ENCODE measurements around the gene CDC42EP5.

CDC42EP5 gene

DNA sequence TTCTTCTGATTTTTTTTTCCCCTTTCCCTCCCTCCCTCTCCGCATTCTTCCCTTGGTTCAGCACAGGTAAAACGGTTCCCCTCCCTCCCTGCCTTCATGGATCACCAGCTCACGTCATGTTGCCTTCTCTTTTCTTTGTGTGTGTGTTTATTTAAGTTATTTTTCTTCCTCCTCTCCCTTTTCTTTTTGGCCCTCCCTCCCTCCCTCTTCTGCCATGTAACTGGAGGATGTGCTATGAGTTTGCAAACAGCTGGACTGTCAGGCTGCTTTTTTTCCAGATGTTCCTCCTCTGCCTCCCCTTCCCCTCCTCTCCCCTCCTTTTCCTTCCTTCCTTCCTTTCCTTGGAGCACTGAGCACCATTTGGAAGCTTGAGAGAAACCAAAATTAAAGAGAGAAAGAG, 11.5 kb downstream of the CDC42EP5 start:
- no peak for DNase-seq

DNA sequence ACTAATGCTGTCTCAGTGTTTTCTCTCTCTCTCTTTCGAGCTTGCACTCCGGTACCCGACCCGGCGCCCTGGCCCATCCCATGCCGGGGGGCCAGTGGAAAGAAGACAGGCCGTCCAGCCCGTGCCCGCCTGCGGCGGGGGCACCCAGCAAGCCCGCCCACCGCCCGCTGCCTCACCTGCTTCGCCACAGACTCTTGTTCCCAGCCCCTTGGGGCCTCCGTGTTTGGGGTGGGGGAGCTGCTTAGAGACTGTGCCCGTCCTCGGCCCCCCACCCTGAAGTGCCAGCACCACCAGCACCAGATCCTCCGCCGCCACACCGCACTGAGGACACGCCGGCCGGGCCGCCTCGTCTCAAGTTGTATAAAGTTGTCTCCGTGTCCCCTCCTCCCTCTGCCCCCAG, 11.9 kb downstream of the CDC42EP5 start:
- DNase-seq, result no peak

DNA sequence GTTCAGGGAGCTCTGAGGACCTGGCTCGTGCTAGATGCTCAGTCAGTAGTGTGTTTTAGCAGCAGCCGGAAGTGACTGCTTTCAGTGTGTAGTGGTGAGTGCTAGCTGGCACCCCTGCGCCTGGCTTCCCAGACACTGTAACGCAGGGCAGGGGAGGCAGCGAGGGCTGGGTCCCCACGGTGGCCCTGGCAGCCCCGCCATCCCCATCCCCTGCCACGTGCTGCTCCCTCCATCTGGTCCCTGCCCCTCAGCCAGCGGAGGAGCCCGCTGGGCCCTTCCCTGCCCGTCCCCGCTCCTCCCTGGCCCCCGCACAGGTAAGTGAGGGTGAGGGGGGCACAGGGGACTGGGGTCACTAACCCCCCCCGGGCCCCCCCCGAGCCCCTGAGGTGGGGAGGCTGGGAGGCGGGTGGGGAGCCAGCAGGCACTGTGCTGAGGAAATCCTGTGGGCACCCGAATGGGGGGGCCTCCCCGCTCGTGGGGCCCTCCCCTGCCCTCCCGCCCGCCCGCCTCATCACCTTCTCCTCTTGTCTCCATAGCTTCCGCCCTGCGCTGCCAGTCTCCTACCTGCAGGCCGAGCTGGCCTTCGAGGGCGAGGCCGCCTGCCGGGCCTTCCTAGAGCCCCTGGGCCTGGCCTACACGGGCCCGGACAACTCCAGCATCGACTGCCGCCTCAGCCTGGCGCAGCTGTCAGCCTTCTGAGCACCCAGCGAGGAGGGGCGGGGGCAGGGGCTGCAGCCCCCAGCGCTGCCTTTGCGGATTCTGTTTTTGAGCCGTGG, 12.7 kb downstream of the CDC42EP5 start:
- no peak for DNase-seq

DNA sequence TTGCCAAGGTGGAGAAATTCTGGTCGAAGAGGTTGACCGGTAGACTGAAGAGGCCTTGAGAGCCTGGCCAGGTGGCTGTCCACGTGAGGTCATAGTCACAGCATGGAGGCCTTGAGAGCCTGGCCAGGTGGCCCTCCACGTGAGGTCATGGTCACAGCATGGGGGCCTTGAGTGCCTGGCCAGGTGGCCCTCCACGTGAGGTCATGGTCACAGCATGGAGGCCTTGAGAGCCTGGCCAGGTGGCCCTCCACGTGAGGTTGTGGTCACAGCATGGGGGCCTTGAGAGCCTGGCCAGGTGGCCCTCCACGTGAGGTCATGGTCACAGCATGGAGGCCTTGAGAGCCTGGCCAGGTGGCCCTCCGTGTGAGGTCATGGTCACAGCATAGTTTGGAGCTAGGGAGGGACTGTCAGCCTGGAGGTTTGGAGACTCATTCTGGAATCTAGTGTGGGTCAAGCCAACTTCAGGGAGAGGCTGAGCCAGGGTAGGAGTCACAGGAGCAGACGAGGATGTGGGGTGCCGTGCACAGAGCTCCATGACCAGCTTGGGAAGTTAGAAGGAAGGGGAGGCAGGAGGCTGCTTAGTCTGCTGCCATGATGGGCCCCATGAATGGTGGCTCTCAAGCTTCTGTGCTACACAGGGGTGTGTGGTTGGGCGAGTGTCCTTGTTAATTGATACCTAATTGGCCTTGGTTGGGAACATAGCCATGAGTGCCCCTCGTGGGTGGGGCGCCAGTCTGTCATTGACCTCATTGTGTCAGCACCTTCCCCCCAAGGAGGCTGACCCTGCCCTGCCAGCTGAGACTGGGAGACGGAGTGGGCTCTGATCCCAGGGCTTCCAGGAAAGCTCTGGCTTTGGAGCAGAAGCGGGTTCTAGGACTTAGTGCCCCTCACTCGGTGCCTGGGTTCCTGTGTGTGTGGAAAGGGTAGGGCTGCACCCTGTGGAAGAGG, 13.5 kb downstream of the CDC42EP5 start:
- no peak for DNase-seq

DNA sequence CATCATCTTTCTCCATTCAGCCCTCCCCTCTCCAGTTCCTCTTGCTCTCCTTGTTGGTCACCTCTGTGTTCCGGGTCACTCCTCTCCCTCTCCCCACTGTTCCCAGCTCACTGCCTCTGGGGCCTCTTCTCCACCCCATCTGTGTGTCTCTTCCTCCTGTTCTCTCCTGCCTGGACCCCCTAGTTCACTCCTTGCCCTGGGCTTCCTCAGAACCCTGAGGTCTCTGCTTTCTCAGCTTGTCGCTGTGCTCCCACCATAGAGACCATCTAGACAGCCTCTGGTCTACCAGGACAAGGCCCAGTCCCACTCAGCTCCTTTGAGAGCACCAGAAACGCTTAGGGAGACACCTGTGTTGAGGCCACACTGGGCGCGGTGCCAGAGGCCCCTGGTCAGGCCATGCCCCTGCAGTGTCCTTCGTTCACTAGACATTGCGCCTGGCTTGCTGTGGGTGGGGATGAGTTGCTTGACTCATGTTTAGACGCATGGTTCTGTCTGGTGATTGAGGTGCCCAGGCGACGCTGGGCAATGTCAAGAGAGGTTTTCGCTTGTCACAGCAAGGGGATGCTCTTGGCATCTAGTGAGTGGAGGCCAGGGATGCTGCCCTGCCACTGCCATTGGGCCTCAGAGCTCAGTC, 14.3 kb downstream of the CDC42EP5 start:
- DNase-seq, result no peak

DNA sequence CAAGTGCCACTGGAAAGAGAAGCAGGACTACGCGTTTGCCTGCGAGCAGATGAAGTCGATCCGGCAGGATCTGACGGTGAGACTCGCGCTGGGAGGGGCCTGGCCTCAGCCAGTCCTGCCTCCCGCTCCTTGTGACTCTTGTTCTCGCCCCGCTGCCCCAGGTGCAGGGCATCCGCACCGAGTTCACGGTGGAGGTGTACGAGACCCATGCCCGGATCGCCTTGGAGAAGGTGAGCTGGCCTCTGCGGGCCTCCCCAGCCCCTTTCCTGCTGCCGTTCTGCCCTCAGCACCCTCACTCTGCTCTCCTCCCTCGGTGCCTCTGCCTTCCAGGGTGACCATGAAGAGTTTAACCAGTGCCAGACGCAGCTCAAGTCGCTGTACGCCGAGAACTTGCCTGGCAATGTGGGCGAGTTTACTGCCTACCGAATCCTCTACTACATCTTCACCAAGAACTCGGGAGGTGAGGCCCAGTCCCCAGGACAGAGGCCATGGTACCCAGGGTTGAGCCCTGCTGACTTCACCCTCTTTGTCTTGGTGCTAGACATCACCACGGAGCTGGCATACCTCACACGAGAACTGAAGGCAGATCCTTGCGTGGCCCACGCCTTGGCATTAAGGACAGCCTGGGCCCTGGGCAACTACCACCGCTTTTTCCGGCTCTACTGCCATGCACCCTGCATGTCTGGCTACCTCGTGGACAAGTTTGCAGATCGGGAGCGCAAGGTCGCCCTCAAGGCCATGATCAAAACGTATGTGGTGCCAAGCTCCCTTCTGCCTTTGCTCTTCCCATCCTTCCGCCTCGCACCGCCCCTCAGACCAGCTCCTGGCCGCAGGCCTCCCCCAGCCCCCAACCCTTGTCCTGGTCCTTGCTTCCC, 15.1 kb downstream of the CDC42EP5 start:
- no peak for DNase-seq

DNA sequence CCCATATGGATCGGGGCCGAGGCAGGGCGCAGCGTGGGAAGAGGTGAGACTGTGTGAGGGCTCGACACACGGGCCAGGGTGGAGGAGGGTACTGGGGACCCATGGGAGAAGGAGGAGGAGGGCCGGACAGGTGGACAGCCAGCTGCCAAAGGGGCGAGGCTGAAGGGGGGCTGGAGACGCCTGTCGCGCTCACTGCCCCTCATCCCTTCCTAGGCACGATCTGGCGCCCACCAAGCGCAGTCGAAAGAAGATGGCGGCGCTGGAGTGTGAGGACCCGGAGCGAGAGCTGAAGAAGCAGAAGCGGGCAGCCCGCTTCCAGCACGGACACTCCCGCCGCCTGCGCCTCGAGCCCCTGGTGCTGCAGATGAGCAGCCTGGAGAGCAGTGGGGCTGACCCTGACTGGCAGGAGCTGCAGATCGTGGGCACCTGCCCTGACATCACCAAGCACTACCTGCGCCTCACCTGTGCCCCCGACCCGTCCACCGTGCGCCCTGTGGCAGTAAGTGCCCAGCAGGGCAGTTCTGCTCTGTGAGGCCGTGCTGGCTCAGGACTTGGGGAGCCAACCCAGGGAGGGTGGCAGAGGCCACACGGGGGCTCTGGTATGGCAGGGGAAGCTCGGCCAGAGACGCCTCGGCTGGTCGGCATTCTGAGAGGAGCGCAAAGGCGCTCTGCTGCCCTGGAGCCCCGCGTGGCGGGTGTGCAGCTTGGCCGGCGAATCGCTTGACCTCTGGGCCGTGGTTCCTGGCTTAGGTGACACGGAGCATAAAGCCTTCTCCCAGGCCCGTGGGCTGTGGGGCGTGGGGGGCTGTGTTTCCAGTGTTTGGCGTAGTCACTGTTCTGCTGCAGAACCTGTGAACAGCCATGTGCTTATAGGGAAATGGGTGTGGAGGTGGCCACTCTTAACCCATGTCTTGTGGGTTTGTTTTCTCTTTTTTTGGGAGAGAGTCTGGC, 16.4 kb downstream of the CDC42EP5 start:
- no peak for DNase-seq

DNA sequence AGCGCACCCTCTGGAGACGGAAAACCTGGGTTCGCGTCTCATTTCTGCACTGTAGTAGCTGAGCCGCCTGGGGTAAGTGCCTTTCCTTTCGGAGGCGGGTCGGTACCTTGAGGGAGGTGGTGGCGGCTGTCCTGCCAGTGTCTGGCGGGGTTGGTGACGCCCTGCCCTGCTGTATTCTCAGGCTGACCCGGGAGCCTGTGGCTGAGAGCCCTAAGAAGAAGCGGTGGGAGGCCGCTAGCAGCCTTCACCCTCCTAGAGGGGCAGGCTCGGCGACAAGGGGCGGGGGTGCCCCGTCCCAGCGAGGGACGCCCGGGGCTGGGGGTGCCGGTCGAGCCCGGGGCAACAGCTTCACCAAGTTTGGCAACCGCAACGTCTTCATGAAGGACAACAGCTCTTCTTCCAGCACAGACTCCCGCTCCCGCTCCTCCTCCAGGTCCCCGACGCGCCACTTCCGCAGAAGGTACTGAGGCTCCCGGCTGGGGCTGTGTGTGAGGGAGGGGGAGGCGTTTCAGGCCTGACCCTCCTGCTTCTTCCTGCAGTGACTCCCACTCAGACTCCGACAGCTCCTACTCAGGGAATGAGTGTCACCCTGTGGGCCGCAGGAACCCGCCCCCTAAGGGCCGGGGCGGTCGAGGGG, 17.2 kb downstream of the CDC42EP5 start:
- no peak for DNase-seq

DNA sequence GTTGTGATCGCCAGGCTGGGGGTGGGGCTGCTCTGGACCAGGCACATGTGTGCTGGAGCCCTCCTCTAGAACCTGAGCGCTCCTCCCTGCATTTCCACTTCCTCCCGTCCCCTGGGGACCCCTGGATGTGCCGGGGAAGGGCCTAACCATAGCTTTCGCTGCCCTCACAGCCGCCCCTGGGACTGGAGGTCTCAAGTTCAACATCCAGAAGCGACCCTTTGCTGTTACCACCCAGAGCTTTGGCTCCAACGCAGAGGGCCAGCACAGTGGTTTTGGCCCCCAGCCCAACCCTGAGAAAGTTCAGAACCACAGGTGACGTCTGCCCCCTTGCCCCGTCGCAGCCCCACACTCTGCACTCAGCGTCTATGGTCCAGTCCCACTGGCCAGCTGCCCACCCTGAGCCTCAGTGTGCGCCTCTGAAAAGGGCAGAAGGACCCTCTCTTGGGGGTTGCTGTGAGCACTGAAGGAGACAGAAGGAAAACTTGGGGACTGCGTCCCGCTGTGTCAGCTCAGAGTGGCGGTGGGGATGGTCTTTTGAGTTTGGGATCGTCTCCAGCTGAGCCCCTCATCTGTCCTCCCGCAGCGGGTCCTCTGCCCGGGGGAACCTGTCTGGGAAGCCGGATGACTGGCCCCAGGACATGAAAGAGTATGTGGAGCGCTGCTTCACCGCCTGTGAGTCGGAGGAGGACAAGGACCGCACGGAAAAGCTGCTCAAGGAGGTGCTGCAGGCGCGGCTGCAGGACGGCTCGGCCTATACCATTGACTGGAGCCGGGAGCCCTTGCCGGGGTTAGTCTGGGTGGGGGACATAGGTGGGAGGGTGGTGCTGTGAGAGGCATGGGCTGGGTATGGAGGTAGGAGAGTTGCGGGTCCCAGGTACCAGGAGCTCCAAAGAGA, 18.1 kb downstream of the CDC42EP5 start:
- DNase-seq, result no peak

DNA sequence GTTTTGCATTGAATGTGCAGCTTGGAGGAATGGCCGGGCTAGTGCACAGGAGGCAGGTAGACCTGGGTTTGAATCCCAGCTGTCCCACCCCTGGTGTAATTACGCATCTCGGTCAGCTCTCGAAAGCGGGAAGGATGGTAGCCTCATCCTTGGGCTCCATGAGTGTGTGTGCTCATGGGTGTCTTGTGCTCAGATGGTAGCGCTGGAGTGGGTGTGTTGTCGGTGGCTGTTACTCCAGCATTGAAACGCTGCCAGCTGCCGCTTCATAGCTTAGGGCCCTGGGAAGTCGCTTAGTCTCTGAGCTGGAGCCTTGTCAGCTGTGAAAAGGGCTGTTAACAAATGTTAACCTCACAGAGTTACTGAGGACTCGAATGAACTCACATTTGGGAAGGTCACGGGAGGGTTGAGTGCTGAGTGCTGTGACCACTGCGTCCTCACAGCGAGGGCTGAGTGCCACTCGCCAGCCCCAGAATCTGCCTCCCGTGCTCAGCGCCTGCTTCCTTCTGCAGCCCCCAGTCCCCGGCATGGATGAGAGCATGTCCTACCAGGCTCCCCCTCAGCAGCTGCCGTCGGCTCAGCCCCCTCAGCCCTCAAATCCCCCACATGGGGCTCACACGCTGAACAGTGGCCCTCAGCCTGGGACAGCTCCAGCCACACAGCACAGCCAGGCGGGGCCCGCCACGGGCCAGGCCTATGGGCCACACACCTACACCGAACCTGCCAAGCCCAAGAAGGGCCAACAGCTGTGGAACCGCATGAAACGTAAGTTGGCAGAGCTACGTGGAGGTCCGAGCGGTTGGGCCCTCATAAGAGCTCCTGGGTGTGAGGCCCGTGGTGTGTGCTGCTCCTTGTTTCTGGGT, 18.9 kb downstream of the CDC42EP5 start:
- DNase-seq, result no peak

DNA sequence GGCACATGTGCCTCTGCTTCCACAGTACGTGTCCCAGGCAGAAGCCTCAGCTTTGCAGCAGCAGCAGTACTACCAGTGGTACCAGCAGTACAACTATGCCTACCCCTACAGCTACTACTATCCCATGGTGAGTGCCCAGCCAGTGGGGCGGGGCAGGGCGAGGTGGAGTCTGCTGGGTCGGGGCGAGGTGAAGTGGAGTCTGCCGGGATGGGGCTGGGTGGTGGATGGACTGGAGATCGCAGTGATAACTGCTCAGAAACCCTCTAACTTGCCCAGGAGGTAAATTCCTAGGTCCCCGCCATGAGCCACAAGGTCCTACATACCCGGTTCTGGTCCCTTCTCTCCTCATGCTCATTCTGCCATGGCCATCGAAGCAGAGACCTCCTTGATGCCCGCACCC, 20.5 kb downstream of the CDC42EP5 start:
- DNase-seq, result no peak

DNA sequence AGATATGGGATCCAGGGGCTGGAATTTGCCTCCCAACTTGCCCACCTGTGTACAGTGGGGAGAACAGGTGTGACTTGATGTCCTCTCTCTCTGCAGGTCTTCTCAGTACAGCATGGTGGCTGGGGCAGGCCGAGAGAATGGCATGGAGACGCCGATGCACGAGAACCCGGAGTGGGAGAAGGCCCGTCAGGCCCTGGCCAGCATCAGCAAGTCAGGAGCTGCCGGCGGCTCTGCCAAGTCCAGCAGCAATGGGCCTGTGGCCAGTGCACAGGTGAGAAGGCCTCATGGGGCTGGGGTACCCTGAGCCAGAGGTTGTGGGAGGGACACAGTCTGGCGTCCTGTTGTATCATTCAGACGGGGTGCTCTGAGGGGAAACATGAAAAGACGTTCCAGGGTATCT, 21.1 kb downstream of the CDC42EP5 start:
- no peak for DNase-seq

DNA sequence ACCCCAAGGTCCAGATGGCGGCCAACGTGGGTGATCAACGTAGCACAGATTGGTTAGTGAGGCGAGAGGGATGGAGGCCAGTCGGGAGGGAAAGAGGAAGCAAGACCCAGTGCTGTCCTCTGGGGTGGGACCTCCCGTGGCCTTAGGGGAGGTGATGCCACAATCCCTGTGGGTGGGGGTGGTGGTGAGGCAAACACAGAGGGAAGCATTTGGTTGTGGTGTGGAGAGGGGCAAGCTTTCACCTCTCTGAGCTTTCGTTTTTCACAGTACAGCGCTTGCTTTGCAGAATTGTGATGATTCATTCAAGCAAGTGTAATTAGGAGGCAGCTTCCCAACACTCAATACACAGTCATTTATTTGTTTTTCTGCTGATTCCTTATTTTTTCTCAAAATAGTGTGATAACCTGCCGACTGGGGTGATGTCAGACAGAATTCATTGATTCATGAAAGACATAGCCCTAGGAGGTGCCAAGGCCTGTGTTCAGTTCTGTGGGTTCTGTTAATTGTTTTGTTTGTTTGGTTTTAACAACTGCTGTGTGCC, 21.7 kb downstream of the CDC42EP5 start:
- DNase-seq, result no peak

DNA sequence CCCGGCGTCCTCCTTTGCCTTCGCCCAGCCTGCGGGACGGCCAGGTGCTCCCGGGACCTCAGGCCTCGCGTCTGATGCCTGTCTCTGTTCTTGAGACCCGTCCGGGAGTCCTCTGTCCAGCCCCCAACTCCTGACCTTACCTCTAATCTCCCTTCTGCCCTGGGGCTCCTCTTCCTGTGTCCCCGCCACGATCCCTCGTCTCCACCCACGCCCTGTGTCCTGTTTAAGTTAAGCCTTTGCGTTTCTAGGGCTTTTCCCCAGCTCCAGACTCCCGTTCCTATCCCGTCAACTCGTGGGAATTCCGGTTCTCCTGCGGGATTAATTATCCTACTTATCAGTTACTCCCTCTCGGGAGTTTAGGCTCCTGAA, 23.4 kb downstream of the CDC42EP5 start:
- no peak for DNase-seq

DNA sequence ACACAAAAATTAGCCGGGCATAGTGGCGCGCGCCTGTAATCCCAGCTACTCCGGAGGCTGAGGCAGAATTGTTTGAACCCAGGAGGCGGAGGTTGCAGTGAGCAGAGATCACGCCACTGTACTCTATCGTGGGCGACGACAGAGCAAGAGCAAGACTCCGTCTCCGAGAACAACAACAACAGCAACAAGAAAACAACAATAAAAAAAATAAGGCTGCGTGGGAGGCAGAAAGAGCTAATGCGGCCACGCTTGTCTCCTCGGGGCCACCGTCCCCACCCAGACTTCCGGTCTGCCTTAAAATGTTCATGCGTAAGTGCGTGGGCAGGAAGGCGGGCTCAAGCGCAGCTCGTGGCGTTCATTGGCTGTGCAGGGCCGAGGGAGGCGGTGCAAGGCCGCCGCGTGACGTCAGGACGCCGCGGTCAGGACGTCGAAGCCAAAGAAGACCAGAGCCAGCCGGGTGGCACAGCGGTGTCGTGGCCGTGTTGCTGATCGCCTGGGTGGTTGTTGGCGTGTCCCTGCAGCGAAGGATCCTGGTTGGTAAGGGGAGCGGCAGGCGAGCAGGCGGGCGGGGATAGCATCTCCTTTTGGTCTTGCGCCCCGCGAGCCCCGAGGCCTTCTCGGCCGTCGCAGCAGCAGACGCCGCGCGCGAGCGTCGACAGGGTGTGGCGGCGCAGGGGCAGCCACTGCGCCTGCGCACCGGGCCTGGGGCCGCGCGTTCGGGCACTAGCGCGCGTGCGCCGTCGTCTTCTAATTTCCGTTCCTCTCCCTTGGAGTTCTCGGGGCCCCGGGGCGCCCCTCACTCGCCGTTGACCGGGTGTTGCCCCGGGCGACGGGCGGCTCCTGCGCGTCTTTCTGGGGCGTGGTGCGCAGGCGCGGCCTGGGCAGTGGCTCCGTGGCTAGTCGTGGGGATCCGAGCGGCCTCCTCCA, 24.1 kb downstream of the CDC42EP5 start, which contains the start of gene LENG8:
Gene LENG8 (plus strand): TSS at position 426 of the 927 bp plus-strand sequence. CDS start 2,146 bp downstream, outside the sequence.
- DNase-seq, result peak; percentile 98

DNA sequence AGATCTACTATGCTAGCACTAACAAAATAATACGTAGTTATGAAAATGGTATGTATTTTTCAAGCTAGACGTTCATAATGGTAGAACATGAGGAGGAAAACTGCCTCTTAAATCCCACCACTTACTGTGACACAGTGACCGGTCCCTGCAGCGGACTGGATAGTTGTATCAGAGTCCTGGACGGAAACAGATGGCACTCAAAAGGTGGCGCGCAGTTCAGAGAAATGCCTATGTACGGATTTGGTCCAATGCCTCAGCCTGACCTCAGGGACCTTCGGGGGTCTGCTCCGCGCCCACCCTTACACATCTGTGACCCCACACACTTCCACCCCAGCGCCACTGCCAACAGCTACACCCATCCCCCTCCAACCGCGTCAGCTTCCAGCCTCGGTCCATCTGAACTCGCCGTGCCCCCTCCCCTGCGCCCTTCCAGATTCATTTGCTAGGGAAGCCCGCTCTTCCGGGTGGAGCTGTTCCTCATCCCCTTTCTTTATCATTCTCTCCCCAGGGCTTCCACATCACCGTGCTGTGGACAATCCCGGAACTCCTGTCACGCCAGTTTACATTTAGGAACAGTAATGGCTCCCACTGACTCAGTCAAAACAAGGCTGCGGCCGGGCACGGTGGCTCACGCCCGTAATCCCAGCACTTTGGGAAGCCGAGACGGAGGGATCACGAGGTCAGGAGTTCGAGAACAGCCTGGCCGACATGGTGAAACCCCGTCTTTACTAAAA, 24.9 kb downstream of the CDC42EP5 start:
- no peak for DNase-seq

All from NCI-H1436 (cell line).